ENCODE data around the gene FBXL17.

DNA sequence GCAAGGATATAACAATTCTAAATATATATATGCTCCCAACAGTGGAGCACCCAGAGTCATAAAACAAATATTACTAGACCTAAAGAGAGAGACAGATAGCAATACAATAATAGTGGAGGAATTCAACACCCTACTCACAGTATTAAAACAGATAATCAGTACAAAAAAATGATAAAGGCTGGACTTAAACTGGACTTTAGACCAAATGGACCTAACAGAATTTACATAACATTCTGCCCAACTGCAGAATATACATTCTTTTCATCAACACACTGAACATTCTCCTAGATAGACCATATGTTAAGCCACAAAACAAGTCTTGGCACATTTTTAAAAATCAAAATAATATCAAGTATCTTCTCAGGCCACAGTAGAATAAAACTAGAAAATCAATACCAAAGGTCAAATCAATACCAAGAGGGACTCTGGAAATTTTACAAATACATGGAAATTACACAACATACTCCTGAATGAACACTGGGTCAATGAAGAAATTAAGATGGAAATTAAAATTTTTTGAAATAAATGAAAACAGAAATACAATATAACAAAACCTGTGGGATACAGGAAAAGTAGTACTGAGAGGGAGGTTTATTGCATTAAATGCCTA, 100.8 kb downstream of the FBXL17 start:
- TF ChIP-seq EZH2 (IDR thresholded peaks at IDR 0.05; ENCODE audit: insufficient read depth, poor library complexity, severe bottlenecking) (no peak), EZH2phosphoT487 (IDR thresholded peaks at IDR 0.05; ENCODE audit: insufficient read depth, low read depth) (no peak)

All from GM23248 (cell line).